ENCODE data around the gene MACROH2A2. TPM values are rescaled to one million over a fixed set of nuclear protein-coding genes. Genes with fewer than 3 reads are reported as not detected.

The MACROH2A2 gene
- total RNA-seq, 1 experiment from 2014 or later = 3.0 TPM

- CTCF ChIA-PET = no interaction called here
- TF ChIP-seq POLR2AphosphoS5 (IDR thresholded peaks at IDR 0.05; ENCODE audit: low read depth, low read length) = no peak
- no peak for TF ChIP-seq TCF7L2 (IDR thresholded peaks at IDR 0.05; ENCODE audit: low read depth, low read length)
- TF ChIP-seq REST (IDR thresholded peaks at IDR 0.05; ENCODE audit: insufficient read depth in 1 of 2, low read depth in 2 of 2, low read length in 1 of 2) = no peak
- TF ChIP-seq SIN3A (IDR thresholded peaks at IDR 0.05; ENCODE audit: borderline replicate concordance, insufficient read depth, low read depth, low read length) = no peak
- TF ChIP-seq CTCF (IDR thresholded peaks at IDR 0.05) = no peak
- in situ Hi-C loops (cut with HindIII; ENCODE audit: low pct_unique_long_range_greater_than_20kb, low sequenced_read_pairs) = no loop called here
- no peaks in the 10 kb centered on the region for H3K4me1 ChIP-seq (ENCODE audit: control insufficient read depth, insufficient read depth, low read length)
- peaks cover 12% of the 10 kb centered on the region; the same call in 1 of the 2 replicates for H3K9me3 ChIP-seq (ENCODE audit: control insufficient read depth, insufficient read depth, low read depth, low read length)
- no peak overlapping the region for H3K27ac ChIP-seq (ENCODE audit: low read length)
- intact Hi-C loops (cut with micrococcal nuclease; ENCODE audit: unreplicated experiment) = no loop called here
- POLR2A ChIA-PET = no interaction called here
- no peak overlapping the region for H3K4me3 ChIP-seq (ENCODE audit: low read depth in 2 of 2, low read length in 2 of 2)
- H3K27me3 ChIP-seq (ENCODE audit: control insufficient read depth, insufficient read depth, low read length) = peaks cover 21% of the 10 kb centered on the region
- H3K36me3 ChIP-seq (ENCODE audit: control insufficient read depth, insufficient read depth, low read length) = no peaks in the 10 kb centered on the region
- no TSS peak for BruUV-seq (replicated peaks)
- ATAC-seq = no peak
- no peak for DNase-seq (ENCODE audit: low read depth, low spot score)
These were observed 21.4 kb upstream of the MACROH2A2 start for GRCh38 chr10:70031215-70031614.

GRCh38 chr10:70032667-70033289, 19.9 kb upstream of the MACROH2A2 start:
- intact Hi-C loops (cut with micrococcal nuclease; ENCODE audit: unreplicated experiment) = no loop called here

More at GRCh38 chr10:70032667-70033289, 19.9 kb upstream of the MACROH2A2 start:
- in situ Hi-C loops (cut with HindIII; ENCODE audit: low pct_unique_long_range_greater_than_20kb, low sequenced_read_pairs) = no loop called here
- BruUV-seq (replicated peaks) = no TSS peak
- peaks cover 21% of the 10 kb centered on the region for H3K27me3 ChIP-seq (ENCODE audit: control insufficient read depth, insufficient read depth, low read length)
- ChIA-PET CTCF (no interaction called here), POLR2A (no interaction called here)
- H3K36me3 ChIP-seq (ENCODE audit: control insufficient read depth, insufficient read depth, low read length) = no peaks in the 10 kb centered on the region
- H3K4me3 ChIP-seq (ENCODE audit: low read depth in 2 of 2, low read length in 2 of 2) = no peak overlapping the region
- H3K4me1 ChIP-seq (ENCODE audit: control insufficient read depth, insufficient read depth, low read length) = no peaks in the 10 kb centered on the region
- DNase-seq (ENCODE audit: low read depth, low spot score) (no peak), ATAC-seq (no peak)
- H3K27ac ChIP-seq (ENCODE audit: low read length) = no peak overlapping the region
- TF ChIP-seq SIN3A (IDR thresholded peaks at IDR 0.05; ENCODE audit: borderline replicate concordance, insufficient read depth, low read depth, low read length) = no peak
- TF ChIP-seq CTCF (IDR thresholded peaks at IDR 0.05) = no peak
- peaks cover 12% of the 10 kb centered on the region; the same call in 1 of the 2 replicates for H3K9me3 ChIP-seq (ENCODE audit: control insufficient read depth, insufficient read depth, low read depth, low read length)
